HG03575 (cell line): Measurements from ENCODE around the gene SIVA1.
"Not testable (repeated sequence)": the region's sequence is repeated elsewhere in the genome, so short reads cannot be mapped to it uniquely, and the experiment has no call there.

Experiments
- ATAC-seq: cut with Tn5 transposase; IDR thresholded peaks from one replicate; pipeline ENCODE4 v1.9.1; 2021; ENCODE audit not compliant: unreplicated experiment, insufficient number of reproducible peaks, low FRiP score; ENCODE audit errors: extremely low read depth

SIVA1 gene

GRCh38 chr14:104718147-104718546, 34.8 kb upstream of the SIVA1 start:
- no peak for ATAC-seq

- no peak for ATAC-seq
Observed at GRCh38 chr14:104718871-104719270, 34.1 kb upstream of the SIVA1 start.

- no peak for ATAC-seq
Observed at GRCh38 chr14:104719343-104719742, 33.6 kb upstream of the SIVA1 start.

GRCh38 chr14:104721505-104722431, 31.2 kb upstream of the SIVA1 start:
- no peak for ATAC-seq

- no peak for ATAC-seq
Observed at GRCh38 chr14:104722938-104723650, 29.9 kb upstream of the SIVA1 start.

GRCh38 chr14:104723651-104724406, 29.1 kb upstream of the SIVA1 start, which contains the start of gene ADSS1:
TSS of gene ADSS1 (plus strand) at chr14:104724229. CDS start at chr14:104724271, 42 bp downstream.
- no peak for ATAC-seq

GRCh38 chr14:104724407-104724980, 28.5 kb upstream of the SIVA1 start:
- no peak for ATAC-seq

- ATAC-seq = no peak
Observed at GRCh38 chr14:104724981-104725771, 27.8 kb upstream of the SIVA1 start.

GRCh38 chr14:104725772-104726548, 27.0 kb upstream of the SIVA1 start:
- ATAC-seq = no peak

- ATAC-seq = no peak
Observed at GRCh38 chr14:104726600-104727451, 26.1 kb upstream of the SIVA1 start.

- ATAC-seq = no peak
Observed at GRCh38 chr14:104728631-104729030, 24.3 kb upstream of the SIVA1 start.

- ATAC-seq = not testable (repeated sequence)
Observed at GRCh38 chr14:104729176-104729834, 23.6 kb upstream of the SIVA1 start.

GRCh38 chr14:104729835-104730181, 23.1 kb upstream of the SIVA1 start:
- no peak for ATAC-seq

GRCh38 chr14:104730487-104730886, 22.5 kb upstream of the SIVA1 start:
- ATAC-seq = no peak

GRCh38 chr14:104731320-104732294, 21.3 kb upstream of the SIVA1 start:
- no peak for ATAC-seq
